ENCODE measurements around the gene CHAMP1.

- TF ChIP-seq CTCF (IDR thresholded peaks at IDR 0.05) (no peak), POLR2A (IDR thresholded peaks at IDR 0.05) (no peak)
These were observed 10.5 kb upstream of the CHAMP1 start for GRCh38 chr13:114303700-114304327.
